H1 (cell line): ENCODE data around the gene LRRC74A. TPM values are rescaled to one million over a fixed set of nuclear protein-coding genes. Genes with fewer than 3 reads are reported as not detected.

Experiments used
- CHD7 ChIP-seq: fragments of 300-600 bp; sonication (generic); IDR thresholded peaks from 2 replicates; pipeline ENCODE4 v1.7.1; 2012; ENCODE audit warnings: low read length, moderate library complexity, mild to moderate bottlenecking, inconsistent platforms; ENCODE audit not compliant: insufficient replicate concordance
- CREB1 ChIP-seq: IDR thresholded peaks from 2 replicates; pipeline ENCODE4 v1.6.1; 2012; ENCODE audit warnings: inconsistent platforms
- KDM5A ChIP-seq: fragments of 200-600 bp; IDR thresholded peaks from 2 replicates; pipeline ENCODE4 v1.7.1; 2012; ENCODE audit warnings: mild to moderate bottlenecking, low read length, inconsistent platforms, mixed read lengths
- POLR2AphosphoS5 ChIP-seq: IDR thresholded peaks from 2 replicates; pipeline ENCODE4 v1.6.1; 2011; ENCODE audit warnings: low read depth, low read length
- SAP30 ChIP-seq: fragments of 300-600 bp; sonication (generic); IDR thresholded peaks from 2 replicates; pipeline ENCODE4 v1.7.1; 2012; ENCODE audit warnings: low read length, moderate library complexity, mild to moderate bottlenecking, inconsistent platforms; ENCODE audit not compliant: insufficient read depth, insufficient replicate concordance
- SP2 ChIP-seq: IDR thresholded peaks from 2 replicates; pipeline ENCODE4 v1.6.1; 2012; ENCODE audit warnings: mild to moderate bottlenecking, low read length, inconsistent platforms
- YY1 ChIP-seq: IDR thresholded peaks from 2 replicates; pipeline ENCODE4 v1.6.1; 2011; ENCODE audit warnings: low read depth, mild to moderate bottlenecking, low read length
- polyA plus RNA-seq, 7 experiments: library from polyadenylated mRNA; depleted of rRNA in 3 of 7; stranded (reverse) in 5 of 7; unstranded in 2 of 7; fragments of >200 nt in 5 of 7; fragments of 200-250 nt in 2 of 7; gene quantifications; 1 replicate in 5 of 7; 2 replicates in 1 of 7; 4 replicates in 1 of 7; pipeline versions ENCODE4 v1.2.1 to v1.2.3, GENCODE V29; 2011 to 2013; ENCODE audit warnings: missing spikeins in 2 of 7, mixed read lengths in 2 of 7
- total RNA-seq: library from RNA; stranded (reverse); fragmentation: NEBNext Ultra II Directional; extraction: Animal tissue kit (Norgen Biotek cat#: 25700); gene quantifications from 2 replicates; pipeline ENCODE4 v1.2.1, GENCODE V29; 2021
- TF ChIP-seq, protein P1 (sequence below), 3 experiments: IDR thresholded peaks; 1 replicate in 2 of 3; 2 replicates in 1 of 3; pipeline versions ENCODE4 v1.5.1 to v1.6.1; 2011; ENCODE audit warnings: low read length in 3 of 3, mild to moderate bottlenecking in 3 of 3, inconsistent platforms in 2 of 3, low read depth in 1 of 3, moderate library complexity in 1 of 3; ENCODE audit not compliant: insufficient read depth in 1 of 3; ENCODE audit errors: control extremely low read depth in 1 of 3
- TF ChIP-seq, protein P2 (sequence below): IDR thresholded peaks from 2 replicates; pipeline ENCODE4 v1.6.1; 2011; ENCODE audit warnings: low read length, improper control_type of control experiment

Gene LRRC74A
- total and polyA plus RNA-seq, 2 of the 8 experiments (the other 6 are each of a cell fraction or from before 2014, with no cell fraction given) = not detected

DNA sequence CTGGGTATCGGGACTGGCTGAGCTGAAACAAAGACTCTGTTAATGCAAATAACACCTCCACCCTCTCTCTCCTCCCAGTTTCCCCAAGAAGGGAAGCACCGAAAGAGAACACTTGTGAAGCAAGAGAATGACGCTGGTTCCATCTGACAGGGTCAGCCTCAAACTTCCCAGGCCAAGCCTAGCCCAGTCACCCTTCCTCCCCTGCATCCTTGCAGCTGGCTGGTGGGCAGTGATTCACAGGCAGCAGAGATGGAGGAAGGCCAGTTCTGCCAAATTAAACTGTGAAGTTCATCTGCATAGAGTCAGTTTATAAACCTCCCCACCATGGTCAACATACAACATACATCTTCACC is 2.8 kb downstream of the LRRC74A start (continued):
- TF ChIP-seq CHD7 (no peak), POLR2AphosphoS5 (no peak), KDM5A (no peak), YY1 (no peak), SP2 (no peak), CREB1 (no peak), SAP30 (no peak)
- TF ChIP-seq, protein P1, sequence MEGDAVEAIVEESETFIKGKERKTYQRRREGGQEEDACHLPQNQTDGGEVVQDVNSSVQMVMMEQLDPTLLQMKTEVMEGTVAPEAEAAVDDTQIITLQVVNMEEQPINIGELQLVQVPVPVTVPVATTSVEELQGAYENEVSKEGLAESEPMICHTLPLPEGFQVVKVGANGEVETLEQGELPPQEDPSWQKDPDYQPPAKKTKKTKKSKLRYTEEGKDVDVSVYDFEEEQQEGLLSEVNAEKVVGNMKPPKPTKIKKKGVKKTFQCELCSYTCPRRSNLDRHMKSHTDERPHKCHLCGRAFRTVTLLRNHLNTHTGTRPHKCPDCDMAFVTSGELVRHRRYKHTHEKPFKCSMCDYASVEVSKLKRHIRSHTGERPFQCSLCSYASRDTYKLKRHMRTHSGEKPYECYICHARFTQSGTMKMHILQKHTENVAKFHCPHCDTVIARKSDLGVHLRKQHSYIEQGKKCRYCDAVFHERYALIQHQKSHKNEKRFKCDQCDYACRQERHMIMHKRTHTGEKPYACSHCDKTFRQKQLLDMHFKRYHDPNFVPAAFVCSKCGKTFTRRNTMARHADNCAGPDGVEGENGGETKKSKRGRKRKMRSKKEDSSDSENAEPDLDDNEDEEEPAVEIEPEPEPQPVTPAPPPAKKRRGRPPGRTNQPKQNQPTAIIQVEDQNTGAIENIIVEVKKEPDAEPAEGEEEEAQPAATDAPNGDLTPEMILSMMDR (IDR thresholded peaks at IDR 0.05; ENCODE audit: control extremely low read depth in 1 of 3, insufficient read depth in 1 of 3, low read depth in 1 of 3, low read length in 3 of 3) = no peak
- TF ChIP-seq, protein P2, sequence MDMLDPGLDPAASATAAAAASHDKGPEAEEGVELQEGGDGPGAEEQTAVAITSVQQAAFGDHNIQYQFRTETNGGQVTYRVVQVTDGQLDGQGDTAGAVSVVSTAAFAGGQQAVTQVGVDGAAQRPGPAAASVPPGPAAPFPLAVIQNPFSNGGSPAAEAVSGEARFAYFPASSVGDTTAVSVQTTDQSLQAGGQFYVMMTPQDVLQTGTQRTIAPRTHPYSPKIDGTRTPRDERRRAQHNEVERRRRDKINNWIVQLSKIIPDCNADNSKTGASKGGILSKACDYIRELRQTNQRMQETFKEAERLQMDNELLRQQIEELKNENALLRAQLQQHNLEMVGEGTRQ = no peak
